ENCODE measurements around the gene STX11.

DNA sequence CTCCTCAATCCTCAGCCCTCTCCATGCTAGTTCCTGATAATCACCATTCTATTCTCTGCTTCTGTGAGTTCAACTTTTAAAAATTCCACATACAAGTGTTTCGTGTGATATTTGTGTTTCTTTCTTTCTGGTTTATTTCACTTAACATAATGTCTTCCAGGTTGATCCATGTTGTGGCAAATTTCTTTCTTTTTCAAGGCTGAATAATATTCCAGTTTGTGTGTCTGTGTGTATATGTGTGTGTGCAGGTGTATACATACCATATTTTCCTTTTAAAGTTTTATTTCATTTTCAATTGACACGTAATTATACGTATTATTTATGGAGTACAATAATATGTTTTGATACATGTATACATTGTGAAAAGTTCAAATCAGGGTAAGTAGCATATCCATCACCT is 35.1 kb upstream of the STX11 start:
- TF ChIP-seq CTCF (IDR thresholded peaks at IDR 0.05; ENCODE audit: low read depth, low read length, poor library complexity, severe bottlenecking) (no peak), EZH2phosphoT487 (IDR thresholded peaks at IDR 0.05; ENCODE audit: borderline replicate concordance, low read length) (no peak)
